ENCODE measurements around the gene COL23A1.
"Not testable (repeated sequence)": the region's sequence is repeated elsewhere in the genome, so short reads cannot be mapped to it uniquely, and the experiment has no call there.

COL23A1 gene

DNA sequence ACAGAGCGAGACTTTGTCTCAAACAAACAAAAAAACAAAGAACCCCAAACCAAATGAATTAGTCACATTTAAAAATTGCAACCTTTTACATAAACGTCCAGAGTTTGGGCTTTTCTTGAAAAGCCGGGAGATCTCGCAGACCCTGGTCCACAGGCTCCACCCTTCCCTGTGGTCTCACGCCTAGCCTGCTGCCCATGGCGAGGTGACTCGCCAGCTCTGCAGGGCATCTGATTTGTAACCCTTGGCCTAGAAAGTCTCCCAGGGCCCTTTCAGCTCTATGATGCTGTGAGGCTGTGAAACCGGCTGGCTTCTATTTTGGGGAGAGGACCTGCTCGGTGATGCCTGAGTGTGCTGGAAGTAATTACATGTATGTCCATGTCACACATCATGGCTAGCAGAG, 312.8 kb downstream of the COL23A1 start:
- no peak for DNase-seq (ENCODE audit: low read depth in 2 of 2, low spot score in 1 of 2)

DNA sequence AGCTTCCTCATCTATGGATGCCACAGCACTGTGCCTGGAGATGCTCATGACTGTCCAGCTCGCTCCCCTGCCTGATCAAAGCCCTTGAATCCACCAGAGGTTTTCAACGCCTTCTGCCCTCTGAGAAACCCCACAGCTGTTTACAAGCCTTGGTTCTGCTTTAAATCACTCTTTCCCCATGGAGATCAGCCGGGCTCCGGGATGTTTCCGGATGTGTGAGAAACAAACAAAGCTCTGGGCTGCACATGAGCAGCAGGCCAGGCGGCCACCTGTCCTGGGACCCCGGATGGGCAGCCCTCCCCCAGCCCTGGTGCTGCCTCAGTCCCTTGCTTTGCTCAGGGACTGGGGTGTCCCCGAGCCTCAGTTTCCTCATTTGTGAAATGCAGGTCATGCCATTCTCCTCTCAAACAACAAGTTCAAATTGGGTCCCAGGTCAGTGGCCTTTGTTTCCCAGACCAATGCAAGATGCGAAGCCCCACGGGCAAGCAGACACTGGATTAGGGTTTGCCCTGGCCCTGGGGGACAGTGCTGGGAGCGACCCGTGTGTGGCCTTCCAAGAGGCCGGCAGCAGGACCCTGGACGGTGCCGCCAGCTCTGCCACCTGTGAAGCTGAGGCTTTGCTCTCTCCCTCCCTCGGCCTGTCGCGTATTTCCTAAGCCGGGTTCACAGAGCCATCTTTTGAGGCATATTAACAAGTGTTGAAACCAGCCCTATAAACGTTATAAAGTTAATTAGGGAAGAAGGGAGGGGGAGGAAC, 315.2 kb downstream of the COL23A1 start:
- DNase-seq (ENCODE audit: low read depth in 2 of 2, low spot score in 1 of 2), result no peak

DNA sequence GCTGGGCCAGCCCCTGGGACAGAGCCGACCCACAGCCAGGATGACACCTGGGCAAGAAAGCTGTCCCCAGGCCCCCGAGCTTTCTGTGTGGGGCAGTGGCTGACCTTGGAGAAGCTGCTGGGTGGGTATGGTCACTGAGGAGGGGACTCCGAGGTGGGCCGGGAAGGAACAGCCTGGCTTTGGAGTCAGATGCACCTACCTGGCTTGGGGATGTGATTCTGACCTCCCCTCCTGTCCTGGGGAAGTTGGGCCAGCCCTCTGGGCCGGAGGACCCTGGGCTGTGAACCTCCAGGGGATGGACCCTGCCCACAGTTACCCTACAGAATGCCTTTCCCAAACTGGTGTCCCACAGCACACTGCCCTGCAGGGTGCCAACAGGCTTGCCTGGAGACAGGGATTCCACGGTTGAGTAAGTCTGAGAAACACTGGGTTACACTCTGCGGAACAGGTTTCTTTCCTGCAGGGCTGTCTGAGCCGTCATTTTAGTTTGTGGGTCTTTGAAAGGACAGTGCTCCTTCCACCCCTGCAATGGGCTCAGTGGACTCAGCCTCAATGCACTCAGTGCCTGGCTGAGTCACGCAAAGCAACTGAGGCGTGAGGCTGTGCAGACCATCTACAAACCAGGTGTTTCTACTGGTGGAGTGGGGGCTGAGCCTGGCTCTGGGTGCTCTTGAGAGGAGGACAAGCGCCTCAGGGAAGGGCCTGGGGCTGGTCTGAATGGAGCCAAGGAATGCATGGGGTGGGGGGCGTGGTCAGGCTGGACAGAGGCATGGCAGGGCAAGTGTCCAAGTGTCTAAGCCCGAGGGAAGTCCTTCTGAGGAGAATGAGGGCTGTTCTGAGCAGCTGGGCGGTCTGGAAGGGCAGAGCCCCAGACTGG, 316.3 kb downstream of the COL23A1 start:
- DNase-seq (ENCODE audit: low read depth in 2 of 2, low spot score in 1 of 2), result no peak

DNA sequence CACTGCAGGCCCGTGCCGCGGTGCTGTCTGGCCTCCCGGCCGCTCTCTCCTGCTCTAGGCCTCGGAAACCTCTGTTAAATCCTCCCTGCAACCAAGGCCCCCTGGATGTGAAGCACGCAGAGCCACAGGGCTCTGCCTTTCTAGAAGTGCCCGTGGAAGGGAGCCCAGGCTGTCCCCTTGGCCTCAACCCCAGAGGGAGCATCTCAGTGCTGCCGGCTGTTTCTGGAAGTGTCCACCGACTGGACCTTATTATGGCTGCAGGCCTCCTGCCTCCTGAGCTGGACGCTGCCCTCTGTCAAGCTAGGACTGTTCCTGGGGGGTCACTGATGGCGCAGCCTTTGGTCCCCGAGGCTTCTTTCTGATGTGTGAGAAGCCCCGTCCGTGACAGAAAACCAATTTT, 317.2 kb downstream of the COL23A1 start:
- no peak for DNase-seq (ENCODE audit: low read depth in 2 of 2, low spot score in 1 of 2)

DNA sequence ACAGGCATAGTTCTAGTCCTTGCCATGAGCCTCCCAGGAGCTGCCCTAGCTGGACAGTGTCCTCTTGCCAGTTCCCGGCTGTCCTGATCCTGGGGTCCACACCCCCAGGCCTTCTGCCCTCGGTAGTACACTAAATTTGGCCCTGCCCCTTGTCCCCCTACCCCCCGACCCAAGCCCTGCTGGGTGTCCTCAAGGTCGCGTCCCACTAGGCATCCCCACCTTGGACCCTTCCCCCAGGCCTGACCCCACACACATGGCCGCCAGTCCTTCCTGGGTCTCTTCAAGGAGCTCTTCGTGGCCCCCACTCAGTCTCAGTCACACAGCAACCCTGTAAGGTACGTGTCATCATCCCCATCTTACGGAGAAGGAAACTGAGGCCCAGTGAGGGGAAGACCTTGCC, 317.6 kb downstream of the COL23A1 start:
- no peak for DNase-seq (ENCODE audit: low read depth in 2 of 2, low spot score in 1 of 2)

DNA sequence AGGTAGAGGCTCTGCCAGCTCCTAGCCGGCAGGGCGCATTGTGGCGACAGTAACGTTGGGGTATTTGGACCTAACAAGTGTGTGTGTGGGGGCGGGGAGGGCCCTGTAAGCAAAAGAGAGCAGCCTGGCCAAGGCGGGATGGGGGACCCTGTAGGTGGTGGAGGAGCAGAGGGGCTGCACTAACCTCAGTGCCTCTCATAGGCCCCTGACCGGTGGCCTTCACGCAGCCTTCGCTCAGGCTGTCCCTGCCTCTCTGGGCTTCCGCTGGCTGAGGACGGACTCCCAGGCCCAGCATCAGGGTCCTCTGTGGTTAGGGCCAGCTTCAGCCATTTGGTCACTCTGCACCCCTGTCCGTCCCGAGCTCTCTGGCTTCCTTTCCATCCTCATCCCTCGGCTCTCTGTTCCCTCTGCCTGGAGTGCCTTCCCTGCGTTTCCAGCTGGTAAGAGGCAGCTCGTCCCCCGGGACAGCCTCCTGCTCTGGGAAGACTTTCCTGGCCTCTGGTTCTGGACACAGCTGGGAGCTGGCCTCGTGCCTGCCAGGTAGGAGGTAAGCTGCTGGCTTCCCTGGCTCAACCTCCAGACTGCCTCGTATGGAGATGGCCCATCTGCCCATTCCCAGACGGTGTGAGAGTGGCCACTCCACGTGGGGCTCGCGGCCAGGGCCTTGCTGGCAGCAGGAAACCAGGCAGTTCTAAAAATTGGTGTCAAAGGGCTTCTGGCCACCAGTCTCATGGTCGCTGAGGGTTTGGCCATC, 318.3 kb downstream of the COL23A1 start:
- no peak for DNase-seq (ENCODE audit: low read depth in 2 of 2, low spot score in 1 of 2)

DNA sequence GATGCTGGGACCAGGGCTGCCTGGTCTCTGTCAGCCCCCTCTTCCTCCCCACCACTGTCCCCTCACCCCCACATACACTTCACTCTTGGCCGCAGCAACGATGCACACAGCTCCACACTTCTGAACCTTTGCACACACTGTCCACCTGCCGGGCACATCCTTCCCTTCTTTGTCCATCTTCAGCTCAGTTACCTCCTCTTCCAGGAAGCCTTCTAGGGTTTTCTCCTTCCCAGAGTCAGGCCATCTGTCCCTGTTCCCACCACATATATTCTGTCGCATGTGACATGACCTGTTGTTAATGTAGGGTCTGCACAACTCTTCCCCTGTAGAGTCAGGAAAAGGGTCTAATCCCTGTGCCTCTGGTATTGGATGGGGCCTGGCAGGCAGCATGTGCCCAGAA, 319.0 kb downstream of the COL23A1 start:
- DNase-seq (ENCODE audit: low read depth in 2 of 2, low spot score in 1 of 2), result no peak

DNA sequence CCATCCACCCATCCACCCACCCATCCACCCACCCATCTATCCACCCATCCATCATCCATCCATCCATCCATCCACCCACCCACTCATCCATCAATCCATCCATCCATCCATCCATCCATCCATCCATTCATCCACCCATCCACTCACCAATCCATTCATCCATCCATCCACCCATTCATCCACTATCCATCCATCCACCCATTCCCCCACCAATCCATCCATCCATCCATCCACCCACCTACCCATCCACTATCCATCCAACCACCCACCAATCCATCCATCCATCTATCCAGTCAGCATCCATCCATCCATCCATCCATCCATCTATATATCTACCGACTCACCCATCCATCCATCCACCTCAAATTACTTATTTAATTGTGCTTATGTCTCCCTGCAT, 320.7 kb downstream of the COL23A1 start:
- DNase-seq (ENCODE audit: low read depth in 2 of 2, low spot score in 1 of 2), result no peak

DNA sequence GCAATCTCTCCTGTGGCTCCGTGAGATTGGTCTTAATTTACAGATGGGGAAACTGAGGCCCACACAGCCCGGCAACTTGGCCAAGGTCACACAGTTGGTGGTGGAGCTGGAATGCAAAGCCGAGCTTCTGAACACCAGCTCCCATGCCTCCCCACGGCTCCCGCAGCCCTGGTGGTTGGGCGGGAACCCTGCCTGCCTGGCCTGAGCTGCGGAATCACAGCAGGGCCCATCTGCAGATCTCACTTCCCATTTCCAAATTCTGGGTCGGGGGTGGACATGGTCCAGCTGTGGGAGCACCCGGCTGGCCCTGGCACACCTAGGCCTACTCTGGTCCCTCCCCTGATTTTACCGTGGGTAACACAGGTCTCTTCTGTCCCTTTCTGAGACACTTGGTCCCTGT, 322.3 kb downstream of the COL23A1 start:
- no peak for DNase-seq (ENCODE audit: low read depth in 2 of 2, low spot score in 1 of 2)

DNA sequence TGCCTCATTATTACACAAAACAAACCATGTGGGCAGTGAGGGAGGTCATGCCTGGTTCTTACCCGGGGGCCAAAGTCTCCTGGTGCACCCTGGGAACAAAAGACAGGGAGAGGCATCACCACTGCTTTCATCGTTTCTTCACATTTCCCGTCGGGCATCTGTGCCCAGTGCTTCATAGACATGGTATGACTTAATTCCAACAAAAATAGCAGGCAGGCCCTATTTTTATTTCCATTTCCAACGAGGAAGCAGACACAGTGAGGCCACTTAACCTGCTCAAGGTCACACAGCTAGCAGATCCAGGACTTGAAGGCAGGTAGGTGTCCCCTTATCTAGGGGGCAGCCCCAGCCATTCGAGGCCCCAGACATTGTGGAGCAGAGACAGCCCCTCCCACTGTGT, 322.9 kb downstream of the COL23A1 start:
- no peak for DNase-seq (ENCODE audit: low read depth in 2 of 2, low spot score in 1 of 2)

DNA sequence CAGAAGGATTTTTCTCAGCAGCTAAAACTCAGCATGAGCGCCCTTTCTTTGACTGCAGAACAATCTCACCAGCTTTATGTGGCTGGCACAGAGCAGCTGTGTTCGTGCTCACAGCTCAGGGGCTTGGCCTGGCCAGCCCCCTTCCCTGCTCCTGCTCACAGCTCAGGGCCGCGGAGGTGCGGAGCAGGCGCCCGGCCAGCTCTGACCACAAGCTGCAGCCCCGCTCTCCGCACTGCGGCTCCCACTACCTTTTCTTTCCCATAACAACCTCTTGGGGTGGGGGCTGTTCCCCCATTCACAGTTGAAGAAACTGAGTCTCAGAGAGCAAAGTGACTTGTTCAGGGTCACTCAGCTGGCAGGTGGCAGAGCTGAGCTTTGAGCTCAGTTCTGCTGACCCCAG, 323.6 kb downstream of the COL23A1 start:
- DNase-seq (ENCODE audit: low read depth in 2 of 2, low spot score in 1 of 2), result no peak

DNA sequence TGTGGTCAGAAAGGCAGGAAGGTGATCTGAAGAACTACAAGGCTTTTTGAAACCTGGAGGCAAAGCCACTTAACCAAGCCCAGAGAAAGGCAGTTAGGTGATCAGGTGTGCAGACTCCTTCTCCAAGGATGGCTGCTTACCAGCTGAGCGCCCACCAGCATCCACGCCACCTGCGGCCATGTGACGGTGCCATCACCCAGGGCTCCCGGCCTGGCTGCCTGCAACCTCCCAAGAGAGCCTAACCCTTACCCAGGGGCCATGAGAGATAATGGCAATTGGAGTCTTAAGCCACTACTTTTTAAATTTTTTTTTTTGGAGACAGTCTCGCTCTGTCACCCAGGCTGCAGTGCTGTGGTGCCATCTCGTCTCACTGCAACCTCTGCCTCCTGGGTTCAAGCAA, 324.4 kb downstream of the COL23A1 start:
- no peak for DNase-seq (ENCODE audit: low read depth in 2 of 2, low spot score in 1 of 2)

DNA sequence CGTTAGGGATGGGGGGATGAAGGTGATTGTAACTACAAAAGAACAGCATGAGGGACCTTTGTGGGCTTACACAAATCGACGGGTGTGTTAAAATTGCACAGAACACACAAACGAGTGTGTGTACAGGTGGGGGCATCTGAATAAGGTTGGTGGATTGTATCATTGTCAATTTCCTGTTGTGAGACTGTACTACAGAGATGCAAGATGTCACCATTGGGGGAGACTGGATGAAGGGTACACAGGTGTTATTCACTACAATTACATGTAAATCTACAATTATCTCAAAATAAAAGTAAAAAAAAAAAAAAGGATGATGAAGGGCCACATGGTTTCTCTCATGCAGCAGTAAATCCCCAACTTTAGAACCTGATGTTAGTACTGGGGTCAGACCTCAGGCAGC, 326.1 kb downstream of the COL23A1 start:
- no peak for DNase-seq (ENCODE audit: low read depth in 2 of 2, low spot score in 1 of 2)

DNA sequence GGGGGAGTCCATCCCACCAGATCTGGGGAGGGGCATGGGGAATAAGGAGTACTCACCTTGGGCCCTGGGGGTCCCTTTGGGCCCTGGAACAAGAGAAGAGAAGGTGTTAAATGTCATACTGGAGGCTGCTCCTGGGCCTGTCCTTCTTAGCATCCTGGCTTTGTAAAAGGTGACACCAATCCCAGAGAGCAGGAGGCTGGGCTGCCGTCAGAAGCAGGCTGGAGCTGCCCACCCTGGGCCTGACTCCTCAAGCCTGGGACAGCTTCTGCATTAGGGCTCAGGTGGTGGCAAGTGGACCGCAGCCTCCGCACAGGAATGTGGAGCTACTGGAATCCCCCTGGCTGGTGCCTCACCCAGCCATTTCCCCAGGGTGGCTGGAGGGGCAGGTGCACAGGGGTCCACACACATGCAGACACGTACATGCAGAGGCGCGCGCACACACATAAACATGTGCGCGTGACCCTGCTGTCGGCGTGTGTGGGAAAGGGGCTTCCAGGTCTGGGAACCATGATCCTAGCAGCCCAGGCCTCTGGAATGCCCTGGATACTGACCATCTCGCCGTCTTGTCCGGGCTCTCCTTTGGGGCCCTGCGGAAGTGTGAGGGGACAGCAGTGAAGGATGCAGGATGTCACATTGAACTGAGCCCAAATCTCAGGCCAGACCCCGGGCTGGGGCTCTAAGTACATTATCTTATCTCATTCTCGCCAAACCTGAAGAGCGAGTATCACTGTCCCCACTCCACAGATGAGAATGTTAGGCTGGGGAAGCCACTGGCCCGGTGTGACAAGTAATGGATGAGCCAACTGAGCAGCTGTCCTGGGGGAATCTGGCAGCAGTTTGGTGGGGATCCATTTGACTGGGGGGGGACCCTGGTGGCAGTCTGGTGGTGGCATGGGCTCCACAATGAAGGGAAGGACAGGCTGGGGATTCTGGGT, 328.3 kb downstream of the COL23A1 start:
- DNase-seq (ENCODE audit: low read depth in 2 of 2, low spot score in 1 of 2), result no peak

DNA sequence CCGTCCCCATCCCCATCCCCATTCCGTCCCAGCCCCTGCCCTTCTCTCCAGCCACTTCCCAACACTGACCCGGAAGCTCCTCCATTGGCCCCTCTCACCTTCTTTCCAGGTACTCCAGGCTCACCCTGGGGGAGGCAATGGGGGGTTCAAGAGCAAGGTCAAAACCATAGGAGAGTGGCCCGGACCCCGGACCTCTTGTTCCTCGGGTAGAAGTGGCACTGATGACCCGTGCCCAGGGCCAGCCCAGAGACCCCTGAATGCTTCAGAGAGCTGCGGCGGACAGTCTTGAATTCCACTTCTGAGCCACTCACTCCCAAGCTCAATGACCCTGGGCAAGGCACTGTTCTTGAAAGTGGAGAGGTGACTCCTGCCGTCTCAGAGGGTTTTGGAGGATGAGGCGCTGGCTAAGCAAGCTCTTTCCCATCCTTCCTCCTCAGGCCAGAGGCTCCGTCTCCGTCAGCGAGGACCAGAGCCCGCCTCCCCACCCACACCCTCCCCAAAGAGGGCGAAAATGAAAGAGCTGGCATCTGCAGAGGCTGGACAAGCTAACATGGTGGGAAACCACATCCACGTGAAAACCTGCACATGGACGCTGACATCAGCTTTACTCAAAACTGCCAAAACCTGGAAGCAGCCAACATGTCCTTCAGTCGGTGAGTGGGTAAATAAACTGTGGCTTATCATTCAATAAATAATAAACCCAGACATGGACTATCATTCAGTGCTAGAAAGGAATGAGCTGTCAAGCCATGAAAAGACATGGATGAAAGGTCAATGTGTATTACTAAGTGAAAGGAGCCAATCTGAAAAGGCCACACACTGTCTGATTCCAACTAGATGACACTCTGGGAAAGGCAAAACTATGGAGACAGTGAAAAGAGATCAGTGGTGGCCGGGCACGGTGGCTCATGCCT, 330.3 kb downstream of the COL23A1 start:
- no peak for DNase-seq (ENCODE audit: low read depth in 2 of 2, low spot score in 1 of 2)

DNA sequence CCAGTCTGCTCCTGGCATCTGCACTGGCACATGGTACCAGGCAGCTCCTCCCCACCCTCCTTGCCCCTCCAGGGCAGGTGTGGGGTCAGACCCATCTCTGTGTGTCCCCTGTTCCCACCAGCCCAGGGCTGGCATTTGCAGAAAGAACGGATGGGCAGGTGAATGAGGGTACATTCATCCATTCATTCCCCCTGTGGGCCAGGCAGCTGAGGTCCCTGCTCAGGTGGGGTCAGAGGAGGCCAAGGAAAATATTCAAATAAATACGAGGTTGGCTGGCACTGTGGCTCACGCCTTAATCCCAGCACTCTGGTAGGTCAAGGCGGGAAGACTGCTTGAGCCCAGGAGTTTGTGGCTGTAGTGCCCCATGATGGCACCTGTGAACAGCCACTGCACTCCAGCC, 332.5 kb downstream of the COL23A1 start:
- no peak for DNase-seq (ENCODE audit: low read depth in 2 of 2, low spot score in 1 of 2)

DNA sequence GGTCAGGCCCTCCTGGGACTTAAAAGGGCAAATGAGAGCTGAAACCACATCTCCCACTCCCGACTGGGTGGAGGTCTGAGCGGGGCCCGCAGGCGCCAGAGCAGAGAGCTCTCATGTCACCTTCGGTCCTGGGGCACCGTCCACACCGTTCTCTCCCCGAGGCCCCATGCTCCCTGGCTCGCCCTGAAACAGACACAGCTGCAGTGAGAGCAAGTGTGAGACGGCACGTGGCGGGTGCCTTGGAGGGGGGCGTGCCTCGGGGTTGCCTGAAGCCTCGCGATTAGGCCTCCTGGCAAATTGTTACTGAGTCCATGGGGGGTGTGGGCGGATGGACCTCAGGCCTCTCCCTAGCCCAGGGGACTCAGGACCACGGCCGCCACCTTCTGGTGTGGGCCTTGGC, 333.4 kb downstream of the COL23A1 start:
- no peak for DNase-seq (ENCODE audit: low read depth in 2 of 2, low spot score in 1 of 2)

DNA sequence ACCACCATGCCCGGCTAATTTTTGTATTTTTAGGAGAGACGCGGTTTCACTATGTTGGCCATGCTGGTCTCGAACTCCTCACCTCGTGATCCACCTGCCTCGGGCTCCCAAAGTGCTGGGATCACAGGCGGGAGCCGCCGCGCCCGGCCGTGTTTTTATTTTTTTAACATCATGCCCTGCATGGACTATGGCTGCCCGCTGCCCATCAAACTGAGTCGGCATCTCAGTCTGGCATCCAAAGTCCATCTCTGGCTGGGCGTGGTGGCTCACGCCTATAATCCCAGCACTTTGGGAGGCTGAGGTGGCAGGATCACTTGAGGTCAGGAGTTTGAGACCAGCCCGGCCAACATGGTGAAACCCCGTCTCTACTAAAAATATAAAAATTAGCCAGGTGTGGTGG, 336.6 kb downstream of the COL23A1 start:
- DNase-seq (ENCODE audit: low read depth in 2 of 2, low spot score in 1 of 2), result not testable (repeated sequence)

DNA sequence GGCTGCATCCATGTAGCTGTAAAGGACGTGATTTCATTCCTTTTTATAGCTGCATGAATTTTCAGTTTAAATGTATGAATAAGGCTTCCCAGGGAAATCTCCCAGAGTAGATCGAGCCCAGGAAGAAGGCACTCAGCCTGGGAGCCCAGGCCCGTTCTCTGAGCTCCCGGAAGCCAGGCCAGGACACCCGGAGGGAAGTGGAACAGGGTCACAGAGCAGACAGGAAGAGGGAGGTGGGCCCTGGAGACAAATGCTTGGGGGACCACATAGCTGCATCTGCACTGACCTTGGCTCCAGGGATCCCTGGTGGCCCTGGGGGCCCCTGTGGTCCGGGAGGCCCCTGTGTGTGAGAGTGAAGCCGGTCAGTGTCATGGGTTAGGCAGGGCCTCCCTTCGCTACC, 337.9 kb downstream of the COL23A1 start:
- DNase-seq (ENCODE audit: low read depth in 2 of 2, low spot score in 1 of 2), result no peak

DNA sequence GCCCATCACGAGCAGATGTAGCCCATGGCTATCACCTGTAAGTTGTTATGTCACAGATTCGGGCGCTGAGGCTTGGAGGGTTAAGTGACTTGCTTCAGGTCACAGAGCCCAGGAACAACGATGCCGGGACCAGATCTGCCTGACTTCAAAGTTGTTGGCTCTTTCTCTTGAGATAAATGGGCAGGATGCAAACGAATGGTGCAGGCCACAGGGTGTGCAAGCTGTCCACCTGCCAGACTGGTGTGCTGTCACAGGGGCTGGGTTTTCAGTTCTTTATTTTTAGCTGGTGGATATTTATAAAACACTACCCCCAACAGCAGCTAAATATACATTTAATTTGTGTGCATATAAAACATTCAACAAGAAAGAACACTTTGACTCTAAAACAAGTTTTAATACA, 339.9 kb downstream of the COL23A1 start:
- no peak for DNase-seq (ENCODE audit: low read depth in 2 of 2, low spot score in 1 of 2)
